Left colon (tissue), 2 donors: ENCODE measurements around the gene FAM162A. TPM values are rescaled to one million over a fixed set of nuclear protein-coding genes. Genes with fewer than 3 reads are reported as not detected.

ENCODE experiments used
- ATAC-seq: fragments of 200-7000 bp; cut with Tn5 transposase; one replicate; pipeline ENCODE4 v1.9.1; 2020; ENCODE audit warnings: mild to moderate bottlenecking, moderate library complexity
- DNase-seq, 2 donors: peaks; one replicate each; pipeline ENCODE4 v3.0.0-alpha.2; 2020
- intact Hi-C, 2 donors: fragments of 100-400 bp; cut with DNase I in 1 of 2; cut with micrococcal nuclease in 1 of 2; formaldehyde crosslinking; loops; one replicate each; pipeline versions ENCODE4 v1.11.2 to v1.14.0; 2022; cut with DNase I, micrococcal nuclease
- total RNA-seq, 2 donors: library from RNA; stranded (reverse); fragmentation: NEBNext Ultra II Directional; extraction: Animal tissue kit (Norgen Biotek cat#: 25700); gene quantifications; one replicate each; pipeline ENCODE4 v1.2.1, GENCODE V29; 2021
- donor health status: DM: no; HTN: no; CAD: no.
- donor health status: DM: yes; HTN: yes; CAD: no.

The FAM162A gene
- total RNA-seq, 2 donors from 2014 or later: 207 to 212 TPM

- intact Hi-C loops: no loop called here
- DNase-seq (no peak), ATAC-seq (no peak)
These were observed 77.8 kb downstream of the FAM162A start for GRCh38 chr3:122461806-122462205.

Other genes starting within 250 kb of the FAM162A start
- under 1 TPM; 0.31 to 0.55 TPM for gene CASR, start 200.5 kb upstream of the FAM162A start, total RNA-seq
- 1 to 10 TPM; 1.1 to 1.3 TPM for gene CSTA, start 58.9 kb upstream of the FAM162A start, total RNA-seq
- gene MIX23, start 951 bp upstream of the FAM162A start, total RNA-seq: 10 to 100 TPM; 30.2 to 39.9 TPM
- gene WDR5B, start 31.9 kb downstream of the FAM162A start, total RNA-seq: 1 to 10 TPM; 2.3 to 2.7 TPM
- gene KPNA1, start 130.8 kb downstream of the FAM162A start, total RNA-seq: 10 to 100 TPM; 57.4 to 59.0 TPM
- 10 to 100 TPM; 22.4 to 48.2 TPM for gene PARP9, start 180.1 kb downstream of the FAM162A start, total RNA-seq
- gene DTX3L, start 180.2 kb downstream of the FAM162A start, total RNA-seq: 10 to 100 TPM; 43.9 to 60.5 TPM
- 1 to 10 TPM in 1 of 2 donors, under 1 TPM in 1; 0.70 to 1.4 TPM for gene PARP15, start 193.5 kb downstream of the FAM162A start, total RNA-seq